Hepatocyte (in vitro differentiated cells): ENCODE data around the gene PRKCZ. TPM values are rescaled to one million over a fixed set of nuclear protein-coding genes. Genes with fewer than 3 reads are reported as not detected.

Experiments
- DNase-seq: peaks from one replicate; pipeline ENCODE4 v3.0.0-alpha.2; 2016; ENCODE audit warnings: low spot score
- H2AFZ ChIP-seq: fragments of 200-600 bp; sonication (generic); 2 replicates; pipeline ENCODE4 v1.6.0; 2016; ENCODE audit warnings: antibody characterized with exemption, mild to moderate bottlenecking
- H3K27ac ChIP-seq: fragments of 200-600 bp; sonication (generic); 2 replicates; pipeline ENCODE4 v1.5.1; 2016; ENCODE audit warnings: mild to moderate bottlenecking
- H3K27me3 ChIP-seq: fragments of 200-600 bp; sonication (generic); 2 replicates; pipeline ENCODE4 v1.6.1; 2016
- H3K36me3 ChIP-seq: fragments of 200-600 bp; sonication (generic); replicated peaks from 2 replicates; pipeline ENCODE4 v1.5.1; 2016; ENCODE audit warnings: low read depth; ENCODE audit not compliant: insufficient read depth
- H3K4me1 ChIP-seq: fragments of 200-600 bp; sonication (generic); 2 replicates; pipeline ENCODE4 v1.5.1; 2016; ENCODE audit warnings: mild to moderate bottlenecking, moderate library complexity; ENCODE audit not compliant: insufficient read depth
- H3K4me2 ChIP-seq: fragments of 200-600 bp; sonication (generic); 2 replicates; pipeline ENCODE4 v1.6.0; 2016
- H3K4me3 ChIP-seq: fragments of 200-600 bp; sonication (generic); 2 replicates; pipeline ENCODE4 v1.5.1; 2016; ENCODE audit warnings: mild to moderate bottlenecking
- H3K79me2 ChIP-seq: fragments of 200-600 bp; sonication (generic); 2 replicates; pipeline ENCODE4 v1.6.0; 2017; ENCODE audit warnings: mild to moderate bottlenecking
- H3K9me2 ChIP-seq: fragments of 200-600 bp; sonication (generic); replicated peaks from 2 replicates; pipeline ENCODE4 v1.6.0; 2017; ENCODE audit warnings: mild to moderate bottlenecking; ENCODE audit not compliant: insufficient read depth
- H3K9me3 ChIP-seq: fragments of 200-600 bp; sonication (generic); 2 replicates; pipeline ENCODE4 v1.5.1; 2016; ENCODE audit warnings: low read depth, mild to moderate bottlenecking
- H4K20me1 ChIP-seq: fragments of 200-600 bp; sonication (generic); 2 replicates; pipeline ENCODE4 v1.6.0; 2016; ENCODE audit warnings: mild to moderate bottlenecking; ENCODE audit not compliant: insufficient read depth, poor library complexity, severe bottlenecking
- CTCF ChIP-seq: fragments of 200-600 bp; sonication (generic); IDR thresholded peaks from 2 replicates; pipeline ENCODE4 v1.5.1; 2016; ENCODE audit warnings: antibody characterized with exemption, mild to moderate bottlenecking; ENCODE audit not compliant: poor library complexity
- EZH2 ChIP-seq: fragments of 200-600 bp; sonication (generic); IDR thresholded peaks from 2 replicates; pipeline ENCODE4 v1.6.1; 2016; ENCODE audit warnings: antibody characterized with exemption, mild to moderate bottlenecking, borderline replicate concordance
- EZH2phosphoT487 ChIP-seq: fragments of 200-600 bp; sonication (generic); IDR thresholded peaks from one replicate; pipeline ENCODE4 v1.6.1; 2018; ENCODE audit warnings: antibody characterized with exemption, mild to moderate bottlenecking, low read depth, moderate library complexity; ENCODE audit not compliant: unreplicated experiment, severe bottlenecking
- WGBS: methylation state at CpG from one replicate; pipeline ENCODE4 v1.1.6; 2016; ENCODE audit warnings: low lambda C conversion rate; ENCODE audit errors: missing lambda C conversion rate; 5-methylcytosine and 5-hydroxymethylcytosine counted together
- polyA plus RNA-seq: library from polyadenylated mRNA; unstranded; fragments of >200 nt; fragmentation: Nextera tagmentation; extraction: Ambion mirVana; gene quantifications from 2 replicates; pipeline ENCODE4 v1.2.1, GENCODE V29; 2016
- total RNA-seq: library from RNA; depleted of rRNA; stranded (reverse); fragments of >200 nt; gene quantifications from 2 replicates; pipeline ENCODE4 v1.2.3, GENCODE V29; 2014

The PRKCZ gene
- total and polyA plus RNA-seq, 2 experiments from 2014 or later: 41.0 to 52.3 TPM

DNA sequence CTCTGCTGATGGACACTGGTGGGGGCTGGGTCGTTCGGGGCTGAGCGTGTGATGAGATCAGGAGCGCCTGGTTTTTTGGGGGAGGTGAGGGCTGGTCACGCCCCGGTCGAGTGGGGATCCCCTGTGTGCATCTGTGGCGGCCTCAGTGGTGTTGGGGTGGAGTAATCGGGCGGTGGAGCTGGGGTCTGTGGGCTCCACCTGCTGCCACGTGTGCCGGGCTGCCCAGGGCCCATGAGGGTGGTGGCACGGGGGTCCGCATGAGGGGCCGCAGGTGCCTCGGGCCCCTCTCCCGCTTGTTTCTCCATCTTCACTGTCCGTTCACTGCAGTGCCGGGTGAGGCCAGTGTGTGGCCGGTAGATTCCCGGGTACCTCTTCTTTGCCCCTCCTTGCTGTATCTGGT, 17.2 kb downstream of the PRKCZ start:
- H4K20me1 ChIP-seq: peaks cover 3% of the 10 kb centered on the region
- TF ChIP-seq CTCF: no peak
- TF ChIP-seq EZH2phosphoT487: no peak
- TF ChIP-seq EZH2: no peak
- no peaks in the 10 kb centered on the region for H3K9me2 ChIP-seq
- H3K27ac ChIP-seq: no peak overlapping the region
- H3K4me1 ChIP-seq: peaks cover 6% of the 10 kb centered on the region
- no peak overlapping the region for H2AFZ ChIP-seq
- H3K36me3 ChIP-seq: peaks cover 4% of the 10 kb centered on the region
- no peak overlapping the region for H3K4me2 ChIP-seq
- no peaks in the 10 kb centered on the region for H3K27me3 ChIP-seq
- H3K4me3 ChIP-seq: no peak overlapping the region
- peaks cover 28% of the 10 kb centered on the region for H3K79me2 ChIP-seq
- 96% methylated on average over 21 of the region's 21 CpGs for WGBS
- DNase-seq: no peak
- H3K9me3 ChIP-seq: peaks cover 4% of the 10 kb centered on the region

DNA sequence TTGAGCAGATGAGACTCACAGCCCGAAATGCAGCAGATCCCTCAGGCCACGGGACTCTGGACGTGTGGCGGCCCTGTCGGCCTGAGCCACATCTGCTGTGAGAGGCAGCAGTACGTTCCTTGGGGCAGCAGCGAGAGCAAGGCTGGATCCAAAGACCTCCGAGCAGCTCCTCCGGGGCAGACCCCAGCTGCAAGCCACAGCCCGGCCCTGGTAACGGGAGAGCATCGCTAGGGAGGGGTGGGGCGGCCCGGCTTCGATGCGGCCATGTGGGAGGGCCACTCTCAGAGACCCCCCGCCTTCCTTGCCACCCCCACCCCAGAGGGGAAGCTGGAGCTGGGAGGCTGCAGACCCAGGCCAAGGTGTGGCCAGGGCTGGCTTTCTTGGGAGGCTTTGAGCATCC, 17.8 kb downstream of the PRKCZ start:
- H3K4me3 ChIP-seq: no peak overlapping the region
- peaks cover 4% of the 10 kb centered on the region for H3K9me3 ChIP-seq
- peaks cover 32% of the 10 kb centered on the region for H3K79me2 ChIP-seq
- H2AFZ ChIP-seq: no peak overlapping the region
- TF ChIP-seq EZH2phosphoT487 (no peak), EZH2 (no peak), CTCF (no peak)
- DNase-seq: no peak
- peaks cover 4% of the 10 kb centered on the region for H3K36me3 ChIP-seq
- no peaks in the 10 kb centered on the region for H3K27me3 ChIP-seq
- no peak overlapping the region for H3K27ac ChIP-seq
- no peak overlapping the region for H3K4me2 ChIP-seq
- H4K20me1 ChIP-seq: peaks cover 3% of the 10 kb centered on the region
- H3K9me2 ChIP-seq: no peaks in the 10 kb centered on the region
- H3K4me1 ChIP-seq: peaks cover 6% of the 10 kb centered on the region
- 95% methylated on average over 16 of the region's 17 CpGs for WGBS

- DNase-seq: no peak
- H3K4me3 ChIP-seq: no peak overlapping the region
- H3K4me2 ChIP-seq: no peak overlapping the region
- H3K9me2 ChIP-seq: no peaks in the 10 kb centered on the region
- peaks cover 4% of the 10 kb centered on the region for H3K36me3 ChIP-seq
- TF ChIP-seq CTCF (no peak), EZH2phosphoT487 (no peak), EZH2 (no peak)
- WGBS: 96% methylated on average over 18 of the region's 19 CpGs
- H3K4me1 ChIP-seq: peaks cover 6% of the 10 kb centered on the region
- H2AFZ ChIP-seq: no peak overlapping the region
- peaks cover 4% of the 10 kb centered on the region for H3K9me3 ChIP-seq
- H3K79me2 ChIP-seq: peaks cover 37% of the 10 kb centered on the region
- H3K27ac ChIP-seq: no peak overlapping the region
- no peaks in the 10 kb centered on the region for H3K27me3 ChIP-seq
- H4K20me1 ChIP-seq: peaks cover 3% of the 10 kb centered on the region
These were observed 18.7 kb downstream of the PRKCZ start for GRCh38 chr1:2068951-2069350.

DNA sequence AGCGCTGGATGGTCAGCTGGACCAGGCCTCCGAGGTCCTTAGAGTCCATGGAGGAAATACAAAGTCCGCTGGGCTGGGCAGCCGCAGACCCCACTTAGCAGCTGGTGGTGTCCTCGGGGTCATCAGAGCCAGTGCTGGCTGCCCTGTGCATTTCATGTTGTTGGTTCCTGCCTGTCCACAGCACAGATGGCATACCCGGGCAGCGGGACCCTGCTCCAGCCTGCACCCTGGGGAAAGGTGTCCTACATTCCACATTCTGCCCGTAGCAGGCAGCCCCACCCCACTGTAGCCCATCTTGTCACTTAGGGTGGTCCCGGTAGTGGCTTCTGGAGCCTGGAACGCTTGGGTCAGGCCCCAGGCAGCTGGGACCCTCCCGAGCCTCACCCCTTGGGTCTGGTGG, 19.8 kb downstream of the PRKCZ start:
- Histone ChIP-seq H2AFZ (no peak overlapping the region), H3K4me3 (no peak overlapping the region), H3K9me2 (no peaks in the 10 kb centered on the region), H3K27ac (no peak overlapping the region), H3K9me3 (no peaks in the 10 kb centered on the region), H3K79me2 (peaks cover 27% of the 10 kb centered on the region), H3K27me3 (no peaks in the 10 kb centered on the region), H4K20me1 (peaks cover 3% of the 10 kb centered on the region), H3K36me3 (no peaks in the 10 kb centered on the region), H3K4me2 (no peak overlapping the region), H3K4me1 (peaks cover 6% of the 10 kb centered on the region)
- no peak for DNase-seq
- 94% methylated on average over 11 of the region's 11 CpGs for WGBS
- TF ChIP-seq CTCF: no peak
- no peak for TF ChIP-seq EZH2phosphoT487
- no peak for TF ChIP-seq EZH2
